ENCODE data around the gene GPC5. TPM values are rescaled to one million over a fixed set of nuclear protein-coding genes. Genes with fewer than 3 reads are reported as not detected.

GPC5 gene
- total RNA-seq, 1 donor from 2014 or later: 6.3 TPM

- H3K27me3 ChIP-seq (ENCODE audit: control insufficient read depth in 3 of 3, insufficient read depth in 3 of 3, low read length in 3 of 3): no peaks in the 10 kb centered on the region
- no peaks in the 10 kb centered on the region for H3K4me1 ChIP-seq (ENCODE audit: control insufficient read depth in 3 of 3, insufficient read depth in 3 of 3, low read length in 3 of 3)
- no peaks in the 10 kb centered on the region for H3K9me3 ChIP-seq (ENCODE audit: control insufficient read depth in 3 of 3, low read length in 3 of 3)
- no peak overlapping the region for H3K27ac ChIP-seq (ENCODE audit: low read depth, low read length)
- H3K9ac ChIP-seq (ENCODE audit: low read depth in 1 of 3, low read length in 3 of 3): no peak overlapping the region
- no peak overlapping the region for H3K4me3 ChIP-seq (ENCODE audit: low read length in 3 of 3)
- no peaks in the 10 kb centered on the region for H3K36me3 ChIP-seq (ENCODE audit: control insufficient read depth in 3 of 3, insufficient read depth in 3 of 3, low read length in 3 of 3)
These were observed 331.4 kb downstream of the GPC5 start for GRCh38 chr13:91729859-91730258.

GRCh38 chr13:91739751-91740150 is 341.3 kb downstream of the GPC5 start:
- Histone ChIP-seq H3K4me1 (ENCODE audit: control insufficient read depth in 3 of 3, insufficient read depth in 3 of 3, low read length in 3 of 3) (no peaks in the 10 kb centered on the region), H3K36me3 (ENCODE audit: control insufficient read depth in 3 of 3, insufficient read depth in 3 of 3, low read length in 3 of 3) (no peaks in the 10 kb centered on the region)

GRCh38 chr13:91740756-91741155 is 342.3 kb downstream of the GPC5 start:
- Histone ChIP-seq H3K9ac (ENCODE audit: low read depth in 1 of 3, low read length in 3 of 3) (no peak overlapping the region), H3K4me1 (ENCODE audit: control insufficient read depth in 3 of 3, insufficient read depth in 3 of 3, low read length in 3 of 3) (no peaks in the 10 kb centered on the region), H3K27me3 (ENCODE audit: control insufficient read depth in 3 of 3, insufficient read depth in 3 of 3, low read length in 3 of 3) (no peaks in the 10 kb centered on the region), H3K27ac (ENCODE audit: low read depth, low read length) (no peak overlapping the region), H3K9me3 (ENCODE audit: control insufficient read depth in 3 of 3, low read length in 3 of 3) (no peaks in the 10 kb centered on the region), H3K36me3 (ENCODE audit: control insufficient read depth in 3 of 3, insufficient read depth in 3 of 3, low read length in 3 of 3) (no peaks in the 10 kb centered on the region), H3K4me3 (ENCODE audit: low read length in 3 of 3) (no peak overlapping the region)

More at GRCh38 chr13:91739751-91740150, 341.3 kb downstream of the GPC5 start:
- no peak overlapping the region for H3K9ac ChIP-seq (ENCODE audit: low read depth in 1 of 3, low read length in 3 of 3)
- no peaks in the 10 kb centered on the region for H3K9me3 ChIP-seq (ENCODE audit: control insufficient read depth in 3 of 3, low read length in 3 of 3)
- H3K27ac ChIP-seq (ENCODE audit: low read depth, low read length): no peak overlapping the region
- H3K27me3 ChIP-seq (ENCODE audit: control insufficient read depth in 3 of 3, insufficient read depth in 3 of 3, low read length in 3 of 3): no peaks in the 10 kb centered on the region
- no peak overlapping the region for H3K4me3 ChIP-seq (ENCODE audit: low read length in 3 of 3)

GRCh38 chr13:91741925-91742324 is 343.5 kb downstream of the GPC5 start:
- H3K9ac ChIP-seq (ENCODE audit: low read depth in 1 of 3, low read length in 3 of 3): no peak overlapping the region

GRCh38 chr13:91744284-91744683 is 345.9 kb downstream of the GPC5 start:
- H3K27ac ChIP-seq (ENCODE audit: low read depth, low read length): no peak overlapping the region
- no peak overlapping the region for H3K4me3 ChIP-seq (ENCODE audit: low read length in 3 of 3)
- no peaks in the 10 kb centered on the region for H3K27me3 ChIP-seq (ENCODE audit: control insufficient read depth in 3 of 3, insufficient read depth in 3 of 3, low read length in 3 of 3)
- no peaks in the 10 kb centered on the region for H3K4me1 ChIP-seq (ENCODE audit: control insufficient read depth in 3 of 3, insufficient read depth in 3 of 3, low read length in 3 of 3)
- H3K9me3 ChIP-seq (ENCODE audit: control insufficient read depth in 3 of 3, low read length in 3 of 3): no peaks in the 10 kb centered on the region
- H3K36me3 ChIP-seq (ENCODE audit: control insufficient read depth in 3 of 3, insufficient read depth in 3 of 3, low read length in 3 of 3): no peaks in the 10 kb centered on the region
- H3K9ac ChIP-seq (ENCODE audit: low read depth in 1 of 3, low read length in 3 of 3): no peak overlapping the region

More at GRCh38 chr13:91741925-91742324, 343.5 kb downstream of the GPC5 start:
- Histone ChIP-seq H3K27me3 (ENCODE audit: control insufficient read depth in 3 of 3, insufficient read depth in 3 of 3, low read length in 3 of 3) (no peaks in the 10 kb centered on the region), H3K9me3 (ENCODE audit: control insufficient read depth in 3 of 3, low read length in 3 of 3) (no peaks in the 10 kb centered on the region), H3K4me3 (ENCODE audit: low read length in 3 of 3) (no peak overlapping the region), H3K4me1 (ENCODE audit: control insufficient read depth in 3 of 3, insufficient read depth in 3 of 3, low read length in 3 of 3) (no peaks in the 10 kb centered on the region), H3K36me3 (ENCODE audit: control insufficient read depth in 3 of 3, insufficient read depth in 3 of 3, low read length in 3 of 3) (no peaks in the 10 kb centered on the region), H3K27ac (ENCODE audit: low read depth, low read length) (no peak overlapping the region)

- Histone ChIP-seq H3K4me1 (ENCODE audit: control insufficient read depth in 3 of 3, insufficient read depth in 3 of 3, low read length in 3 of 3) (no peaks in the 10 kb centered on the region), H3K36me3 (ENCODE audit: control insufficient read depth in 3 of 3, insufficient read depth in 3 of 3, low read length in 3 of 3) (no peaks in the 10 kb centered on the region), H3K4me3 (ENCODE audit: low read length in 3 of 3) (no peak overlapping the region)
These were observed 347.5 kb downstream of the GPC5 start for GRCh38 chr13:91745967-91746366.

GRCh38 chr13:91747186-91747585 is 348.8 kb downstream of the GPC5 start:
- no peaks in the 10 kb centered on the region for H3K4me1 ChIP-seq (ENCODE audit: control insufficient read depth in 3 of 3, insufficient read depth in 3 of 3, low read length in 3 of 3)
- H3K4me3 ChIP-seq (ENCODE audit: low read length in 3 of 3): no peak overlapping the region
- H3K9ac ChIP-seq (ENCODE audit: low read depth in 1 of 3, low read length in 3 of 3): no peak overlapping the region
- H3K27me3 ChIP-seq (ENCODE audit: control insufficient read depth in 3 of 3, insufficient read depth in 3 of 3, low read length in 3 of 3): no peaks in the 10 kb centered on the region
- H3K9me3 ChIP-seq (ENCODE audit: control insufficient read depth in 3 of 3, low read length in 3 of 3): no peaks in the 10 kb centered on the region
- H3K27ac ChIP-seq (ENCODE audit: low read depth, low read length): no peak overlapping the region
- H3K36me3 ChIP-seq (ENCODE audit: control insufficient read depth in 3 of 3, insufficient read depth in 3 of 3, low read length in 3 of 3): no peaks in the 10 kb centered on the region

More at GRCh38 chr13:91745967-91746366, 347.5 kb downstream of the GPC5 start:
- Histone ChIP-seq H3K27ac (ENCODE audit: low read depth, low read length) (no peak overlapping the region), H3K27me3 (ENCODE audit: control insufficient read depth in 3 of 3, insufficient read depth in 3 of 3, low read length in 3 of 3) (no peaks in the 10 kb centered on the region), H3K9ac (ENCODE audit: low read depth in 1 of 3, low read length in 3 of 3) (no peak overlapping the region), H3K9me3 (ENCODE audit: control insufficient read depth in 3 of 3, low read length in 3 of 3) (no peaks in the 10 kb centered on the region)

- Histone ChIP-seq H3K27ac (ENCODE audit: low read depth, low read length) (no peak overlapping the region), H3K4me3 (ENCODE audit: low read length in 3 of 3) (no peak overlapping the region), H3K36me3 (ENCODE audit: control insufficient read depth in 3 of 3, insufficient read depth in 3 of 3, low read length in 3 of 3) (no peaks in the 10 kb centered on the region), H3K4me1 (ENCODE audit: control insufficient read depth in 3 of 3, insufficient read depth in 3 of 3, low read length in 3 of 3) (no peaks in the 10 kb centered on the region), H3K9ac (ENCODE audit: low read depth in 1 of 3, low read length in 3 of 3) (no peak overlapping the region), H3K9me3 (ENCODE audit: control insufficient read depth in 3 of 3, low read length in 3 of 3) (no peaks in the 10 kb centered on the region), H3K27me3 (ENCODE audit: control insufficient read depth in 3 of 3, insufficient read depth in 3 of 3, low read length in 3 of 3) (no peaks in the 10 kb centered on the region)
These were observed 350.1 kb downstream of the GPC5 start for GRCh38 chr13:91748416-91749089.

- Histone ChIP-seq H3K36me3 (ENCODE audit: control insufficient read depth in 3 of 3, insufficient read depth in 3 of 3, low read length in 3 of 3) (no peaks in the 10 kb centered on the region), H3K9ac (ENCODE audit: low read depth in 1 of 3, low read length in 3 of 3) (no peak overlapping the region), H3K9me3 (ENCODE audit: control insufficient read depth in 3 of 3, low read length in 3 of 3) (no peaks in the 10 kb centered on the region), H3K4me3 (ENCODE audit: low read length in 3 of 3) (no peak overlapping the region), H3K4me1 (ENCODE audit: control insufficient read depth in 3 of 3, insufficient read depth in 3 of 3, low read length in 3 of 3) (no peaks in the 10 kb centered on the region), H3K27ac (ENCODE audit: low read depth, low read length) (no peak overlapping the region), H3K27me3 (ENCODE audit: control insufficient read depth in 3 of 3, insufficient read depth in 3 of 3, low read length in 3 of 3) (no peaks in the 10 kb centered on the region)
These were observed 360.3 kb downstream of the GPC5 start for GRCh38 chr13:91758724-91759123.

GRCh38 chr13:91762957-91763356 is 364.5 kb downstream of the GPC5 start:
- Histone ChIP-seq H3K27ac (ENCODE audit: low read depth, low read length) (no peak overlapping the region), H3K9ac (ENCODE audit: low read depth in 1 of 3, low read length in 3 of 3) (no peak overlapping the region), H3K4me1 (ENCODE audit: control insufficient read depth in 3 of 3, insufficient read depth in 3 of 3, low read length in 3 of 3) (no peaks in the 10 kb centered on the region), H3K9me3 (ENCODE audit: control insufficient read depth in 3 of 3, low read length in 3 of 3) (no peaks in the 10 kb centered on the region), H3K27me3 (ENCODE audit: control insufficient read depth in 3 of 3, insufficient read depth in 3 of 3, low read length in 3 of 3) (no peaks in the 10 kb centered on the region), H3K36me3 (ENCODE audit: control insufficient read depth in 3 of 3, insufficient read depth in 3 of 3, low read length in 3 of 3) (no peaks in the 10 kb centered on the region), H3K4me3 (ENCODE audit: low read length in 3 of 3) (no peak overlapping the region)

All from skeletal muscle tissue (tissue), 4 donors.